H9 (cell line): ENCODE data around the gene PRR35. TPM values are rescaled to one million over a fixed set of nuclear protein-coding genes. Genes with fewer than 3 reads are reported as not detected.

Experiments
- DNase-seq: peaks from one replicate; pipeline ENCODE4 v3.0.0-alpha.2; 2017
- H2AFZ ChIP-seq: one replicate; pipeline ENCODE4 v1.6.1; 2013; ENCODE audit warnings: mild to moderate bottlenecking, low read length, control low read depth, moderate library complexity
- H2AK5ac ChIP-seq: 2 replicates; pipeline ENCODE4 v1.6.1; 2013; ENCODE audit warnings: low read length, control low read depth, mixed read lengths; ENCODE audit not compliant: insufficient read length
- H2BK120ac ChIP-seq: one replicate; pipeline ENCODE4 v1.6.1; 2013; ENCODE audit warnings: low read depth, mild to moderate bottlenecking, low read length, control low read depth, inconsistent platforms; ENCODE audit not compliant: poor library complexity, severe bottlenecking
- H2BK12ac ChIP-seq: 2 replicates; pipeline ENCODE4 v1.6.1; 2013; ENCODE audit warnings: low read length, control low read depth, mixed read lengths, low read depth; ENCODE audit not compliant: insufficient read length
- H2BK15ac ChIP-seq: 2 replicates; pipeline ENCODE4 v1.6.1; 2013; ENCODE audit warnings: low read depth, low read length, control low read depth
- H2BK20ac ChIP-seq: one replicate; pipeline ENCODE4 v1.6.1; 2013; ENCODE audit warnings: low read depth, mild to moderate bottlenecking, low read length, control low read depth, inconsistent platforms; ENCODE audit not compliant: poor library complexity, severe bottlenecking
- H2BK5ac ChIP-seq: 2 replicates; pipeline ENCODE4 v1.6.1; 2013; ENCODE audit warnings: low read length, control low read depth, mixed read lengths; ENCODE audit not compliant: insufficient read length
- H3K14ac ChIP-seq: 2 replicates; pipeline ENCODE4 v1.6.1; 2013; ENCODE audit warnings: low read length, control low read depth; ENCODE audit not compliant: insufficient read depth
- H3K18ac ChIP-seq: 2 replicates; pipeline ENCODE4 v1.6.1; 2013; ENCODE audit warnings: low read depth, mild to moderate bottlenecking, mixed read lengths, low read length, control low read depth; ENCODE audit not compliant: insufficient read length
- H3K23ac ChIP-seq: 2 replicates; pipeline ENCODE4 v1.6.1; 2013; ENCODE audit warnings: low read length, control low read depth, mixed read lengths, low read depth; ENCODE audit not compliant: insufficient read length
- H3K23me2 ChIP-seq: 2 replicates; pipeline ENCODE4 v1.6.1; 2013; ENCODE audit warnings: low read depth, mild to moderate bottlenecking, mixed read lengths, low read length, control low read depth; ENCODE audit not compliant: insufficient read length, poor library complexity, severe bottlenecking
- H3K27ac ChIP-seq: 2 replicates; pipeline ENCODE4 v1.5.1; 2013; ENCODE audit warnings: low read length, control low read depth, mixed read lengths, low read depth; ENCODE audit not compliant: insufficient read length
- H3K27me3 ChIP-seq: 2 replicates; pipeline ENCODE4 v1.6.1; 2013; ENCODE audit warnings: low read length, control low read depth, inconsistent platforms; ENCODE audit not compliant: insufficient read depth
- H3K4ac ChIP-seq: 2 replicates; pipeline ENCODE4 v1.6.1; 2013; ENCODE audit warnings: low read depth, mild to moderate bottlenecking, control low read depth, inconsistent platforms, low read length, moderate library complexity
- H3K4me1 ChIP-seq: 2 replicates; pipeline ENCODE4 v1.6.1; 2013; ENCODE audit warnings: low read length, control low read depth, inconsistent platforms; ENCODE audit not compliant: insufficient read depth
- H3K4me2 ChIP-seq: 2 replicates; pipeline ENCODE4 v1.6.1; 2013; ENCODE audit warnings: low read length, control low read depth, mixed read lengths; ENCODE audit not compliant: insufficient read length, insufficient read depth
- H3K56ac ChIP-seq: 2 replicates; pipeline ENCODE4 v1.6.1; 2013; ENCODE audit warnings: low read depth, mild to moderate bottlenecking, mixed read lengths, low read length, control low read depth; ENCODE audit not compliant: insufficient read length
- H3K79me1 ChIP-seq: 2 replicates; pipeline ENCODE4 v1.6.1; 2013; ENCODE audit warnings: low read depth, mild to moderate bottlenecking, moderate library complexity, low read length, control low read depth, inconsistent platforms; ENCODE audit not compliant: insufficient read depth, poor library complexity, severe bottlenecking
- H3K79me2 ChIP-seq: 2 replicates; pipeline ENCODE4 v1.6.1; 2013; ENCODE audit warnings: low read length, control low read depth, inconsistent platforms; ENCODE audit not compliant: insufficient read depth
- H3K9ac ChIP-seq: 2 replicates; pipeline ENCODE4 v1.6.1; 2013; ENCODE audit warnings: low read length, control low read depth, mixed read lengths; ENCODE audit not compliant: insufficient read length; ENCODE audit errors: extremely low read depth
- H3K9me3 ChIP-seq: one replicate; pipeline ENCODE4 v1.6.1; 2013; ENCODE audit warnings: low read depth, low read length, inconsistent platforms; ENCODE audit not compliant: control insufficient read depth
- H3T11ph ChIP-seq: one replicate; pipeline ENCODE4 v1.6.1; 2013; ENCODE audit warnings: mild to moderate bottlenecking, low read length, control low read depth, inconsistent platforms
- H4K20me1 ChIP-seq: one replicate; pipeline ENCODE4 v1.6.1; 2013; ENCODE audit not compliant: control insufficient read depth, insufficient read length, insufficient read depth
- H4K5ac ChIP-seq: 2 replicates; pipeline ENCODE4 v1.6.1; 2013; ENCODE audit warnings: low read depth, mild to moderate bottlenecking, mixed read lengths, low read length, control low read depth; ENCODE audit not compliant: insufficient read length
- H4K8ac ChIP-seq: replicated peaks from 2 replicates; pipeline ENCODE4 v1.6.1; 2013; ENCODE audit warnings: low read length, control low read depth, mixed read lengths, low read depth; ENCODE audit not compliant: insufficient read length
- H4K91ac ChIP-seq: 2 replicates; pipeline ENCODE4 v1.6.1; 2013; ENCODE audit warnings: low read depth, mild to moderate bottlenecking, moderate library complexity, mixed read lengths, low read length, control low read depth; ENCODE audit not compliant: insufficient read length
- H3K27ac Mint-ChIP-seq, 3 experiments: 2 replicates in 2 of 3; 3 replicates in 1 of 3; pipeline ENCODE4 v1.8.0; 2020 to 2021; ENCODE audit warnings: mixed read lengths in 3 of 3, mild to moderate bottlenecking in 1 of 3, moderate library complexity in 1 of 3
- H3K27me3 Mint-ChIP-seq: 2 replicates; pipeline ENCODE4 v1.8.0; 2021; ENCODE audit warnings: low read depth, mild to moderate bottlenecking, moderate library complexity, mixed read lengths
- H3K36me3 Mint-ChIP-seq, 3 experiments: 2 replicates in 2 of 3; 3 replicates in 1 of 3; pipeline ENCODE4 v1.8.0; 2020 to 2021; ENCODE audit warnings: low read depth in 3 of 3, mixed read lengths in 3 of 3; ENCODE audit not compliant: insufficient read depth in 1 of 3
- H3K4me1 Mint-ChIP-seq, 2 experiments: 2 replicates each; pipeline ENCODE4 v1.8.0; 2020; ENCODE audit warnings: mixed read lengths in 2 of 2
- H3K4me3 Mint-ChIP-seq, 2 experiments: 2 replicates in 1 of 2; 3 replicates in 1 of 2; pipeline ENCODE4 v1.8.0; 2020 to 2021; ENCODE audit warnings: mild to moderate bottlenecking in 2 of 2, mixed read lengths in 2 of 2, moderate library complexity in 1 of 2
- H3K9me3 Mint-ChIP-seq, 2 experiments: 2 replicates in 1 of 2; 3 replicates in 1 of 2; pipeline ENCODE4 v1.8.0; 2020; ENCODE audit warnings: mild to moderate bottlenecking in 2 of 2, mixed read lengths in 2 of 2, moderate library complexity in 1 of 2
- WGBS: extraction: QIAGEN DNeasy Blood & Tissue Kit; methylation state at CpG from one replicate; pipeline ENCODE4 v1.1.7; 2013; ENCODE audit warnings: missing lambda C conversion rate, low lambda C conversion rate, mixed read lengths; ENCODE audit not compliant: insufficient read length; ENCODE audit errors: extremely low coverage; 5-methylcytosine and 5-hydroxymethylcytosine counted together
- total RNA-seq: library from RNA; stranded (reverse); gene quantifications from 2 replicates; pipeline ENCODE4 v1.2.1, GENCODE V29; 2021
- TF ChIP-seq, protein P1 (sequence below): fragments of 200-600 bp; sonication (generic); conservative IDR thresholded peaks from 3 replicates; pipeline ENCODE4 v1.8.0; 2021; ENCODE audit warnings: antibody characterized with exemption, mild to moderate bottlenecking

Gene PRR35
- total RNA-seq, 1 experiment from 2014 or later: 0.33 TPM

DNA sequence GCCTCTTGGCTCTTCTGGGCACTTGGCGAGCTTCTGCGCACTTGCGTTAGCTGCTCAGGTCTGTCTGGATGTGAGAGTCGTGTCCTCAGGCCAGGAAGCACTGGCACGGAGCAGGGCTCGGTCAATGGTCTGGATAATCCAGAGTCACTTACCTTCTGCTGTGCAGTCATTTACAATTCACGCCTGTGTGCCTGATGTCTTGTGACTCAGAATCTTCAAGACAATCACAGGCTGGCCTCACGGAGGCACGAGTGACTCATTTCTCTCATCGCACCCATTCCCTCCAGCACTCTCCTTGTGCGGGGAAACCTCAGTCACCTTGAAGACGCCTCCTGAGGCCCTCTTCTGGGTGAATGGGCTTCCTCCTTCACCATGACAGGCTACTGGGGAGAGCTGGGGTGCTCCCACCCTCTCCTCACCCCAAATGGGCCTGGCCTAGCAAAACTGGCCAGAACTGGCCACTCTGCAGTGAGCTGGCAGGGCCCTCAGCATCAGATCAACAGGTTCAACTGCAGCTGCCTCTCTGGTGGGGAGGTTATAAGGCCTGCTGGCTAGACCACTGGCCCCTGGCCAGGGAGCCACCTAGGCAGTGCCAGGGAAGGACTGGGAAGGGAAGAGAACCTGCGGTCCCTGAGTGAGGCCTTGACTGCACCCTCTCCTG lies 34.5 kb upstream of the PRR35 start:
- Mint-ChIP-seq H3K27ac (peak overlapping the region in 2 of 3 experiments; percentile 7 to 81; a peak in 2 of 7 replicates), H3K36me3 (peaks cover 0 to 12% (median 12%) of the 10 kb centered on the region in 3 experiments; a peak in 3 of 7 replicates), H3K27me3 (no peaks in the 10 kb centered on the region; the same call in 1 of the 2 replicates), H3K4me3 (peak overlapping the region; percentile 56 to 79), H3K4me1 (peaks cover 18 to 23% of the 10 kb centered on the region in 2 experiments), H3K9me3 (no peaks in the 10 kb centered on the region)
- Histone ChIP-seq H3K4me1 (no peaks in the 10 kb centered on the region; the same call in 1 of the 2 replicates), H2BK12ac (no peak overlapping the region), H2BK120ac (no peak overlapping the region), H2BK5ac (no peak overlapping the region), H2AK5ac (no peak overlapping the region), H3K14ac (no peak overlapping the region), H3K23me2 (peaks cover 13% of the 10 kb centered on the region), H2BK15ac (no peak overlapping the region), H2BK20ac (no peak overlapping the region), H3K27ac (no peak overlapping the region), H3K79me2 (peaks cover 19% of the 10 kb centered on the region; the same call in 1 of the 2 replicates), H3K4me2 (peak overlapping the region; percentile 80), H3K56ac (no peak overlapping the region), H4K8ac (no peak overlapping the region), H3K9ac (no peak overlapping the region), H3K18ac (no peak overlapping the region), H3K27me3 (no peaks in the 10 kb centered on the region), H3K23ac (no peak overlapping the region), H3K9me3 (no peaks in the 10 kb centered on the region), H4K91ac (no peak overlapping the region), H3K4ac (no peak overlapping the region), H4K5ac (no peak overlapping the region), H3K79me1 (no peaks in the 10 kb centered on the region), H2AFZ (no peak overlapping the region), H4K20me1 (peaks cover 6% of the 10 kb centered on the region), H3T11ph (no peak overlapping the region)
- DNase-seq: no peak
- TF ChIP-seq, protein P1, sequence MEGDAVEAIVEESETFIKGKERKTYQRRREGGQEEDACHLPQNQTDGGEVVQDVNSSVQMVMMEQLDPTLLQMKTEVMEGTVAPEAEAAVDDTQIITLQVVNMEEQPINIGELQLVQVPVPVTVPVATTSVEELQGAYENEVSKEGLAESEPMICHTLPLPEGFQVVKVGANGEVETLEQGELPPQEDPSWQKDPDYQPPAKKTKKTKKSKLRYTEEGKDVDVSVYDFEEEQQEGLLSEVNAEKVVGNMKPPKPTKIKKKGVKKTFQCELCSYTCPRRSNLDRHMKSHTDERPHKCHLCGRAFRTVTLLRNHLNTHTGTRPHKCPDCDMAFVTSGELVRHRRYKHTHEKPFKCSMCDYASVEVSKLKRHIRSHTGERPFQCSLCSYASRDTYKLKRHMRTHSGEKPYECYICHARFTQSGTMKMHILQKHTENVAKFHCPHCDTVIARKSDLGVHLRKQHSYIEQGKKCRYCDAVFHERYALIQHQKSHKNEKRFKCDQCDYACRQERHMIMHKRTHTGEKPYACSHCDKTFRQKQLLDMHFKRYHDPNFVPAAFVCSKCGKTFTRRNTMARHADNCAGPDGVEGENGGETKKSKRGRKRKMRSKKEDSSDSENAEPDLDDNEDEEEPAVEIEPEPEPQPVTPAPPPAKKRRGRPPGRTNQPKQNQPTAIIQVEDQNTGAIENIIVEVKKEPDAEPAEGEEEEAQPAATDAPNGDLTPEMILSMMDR: no peak
- no CpG with 5 or more reads among the region's 13 CpGs for WGBS
